Ovary (tissue), 9 donors: ENCODE measurements around the gene ACTA1. TPM values are rescaled to one million over a fixed set of nuclear protein-coding genes. Genes with fewer than 3 reads are reported as not detected.
"Not testable (repeated sequence)": the region's sequence is repeated elsewhere in the genome, so short reads cannot be mapped to it uniquely, and the experiment has no call there.

Experiments used
- DNase-seq, 5 donors: peaks; one replicate each; pipeline ENCODE4 v3.0.0-alpha.2; 2019 to 2020
- H3K27ac ChIP-seq, 2 donors: fragments of 200-600 bp; one replicate each; pipeline versions ENCODE4 v1.5.1 to v1.8.0; 2019 to 2022
- H3K27me3 ChIP-seq: fragments of 200-600 bp; one replicate; pipeline ENCODE4 v1.8.0; 2022
- H3K36me3 ChIP-seq: fragments of 200-600 bp; sonication (generic); one replicate; pipeline ENCODE4 v1.5.1; 2019
- H3K4me1 ChIP-seq: one replicate; pipeline ENCODE4 v1.8.1; 2013; ENCODE audit warnings: mild to moderate bottlenecking, moderate library complexity; ENCODE audit not compliant: insufficient read depth
- H3K4me3 ChIP-seq: fragments of 200-600 bp; sonication (generic); one replicate; pipeline ENCODE4 v1.5.1; 2017
- H3K9me3 ChIP-seq, 2 donors: fragments of 200-600 bp in 1 of 2; sonication (generic) in 1 of 2; one replicate each; pipeline versions ENCODE4 v1.5.1 to v1.8.1; 2013 to 2019; ENCODE audit warnings: mild to moderate bottlenecking in 1 of 2, moderate library complexity in 1 of 2
- CTCF ChIP-seq, 3 donors: fragments of 450-650 bp in 2 of 3; fragments of 200-600 bp in 1 of 3; IDR thresholded peaks; one replicate each; pipeline versions ENCODE4 v1.5.1 to v1.8.0; 2016 to 2022; ENCODE audit warnings: antibody characterized with exemption in 3 of 3, mild to moderate bottlenecking in 1 of 3
- EP300 ChIP-seq: sonication (generic); formaldehyde crosslinking; IDR thresholded peaks from one replicate; pipeline ENCODE4 v1.6.1; 2017; ENCODE audit warnings: antibody characterized with exemption
- POLR2A ChIP-seq: fragments of 450-650 bp; IDR thresholded peaks from one replicate; pipeline ENCODE4 v1.6.1; 2017; ENCODE audit warnings: antibody characterized with exemption, mild to moderate bottlenecking, moderate library complexity
- WGBS, 3 donors: extraction: QIAGEN DNeasy Blood & Tissue Kit in 1 of 3; methylation state at CpG; one replicate each; pipeline versions ENCODE4 v1.1.5 to v1.1.7; 2013 to 2017; 5-methylcytosine and 5-hydroxymethylcytosine counted together
- intact Hi-C, 4 donors: fragments of 100-400 bp; cut with DNase I; formaldehyde crosslinking; loops; one replicate each; pipeline versions ENCODE4 v1.11.0 to v1.15.1; 2022 to 2023
- polyA plus RNA-seq, 2 donors: library from polyadenylated mRNA; stranded (reverse); fragments of 200-250 nt in 1 of 2; fragments of 350-450 nt in 1 of 2; fragmentation: Illumina TruSeq in 1 of 2; extraction: RNeasy Lipid Tissue Mini Kit (QIAGEN cat#74804) in 1 of 2; gene quantifications; one replicate each; pipeline ENCODE4 v1.2.3, GENCODE V29; 2013 to 2014
- total RNA-seq, 7 donors: library from RNA; depleted of rRNA in 2 of 7; stranded (reverse); fragments of >200 nt in 2 of 7; fragmentation: NEBNext Ultra II Directional in 3 of 7; extraction: Animal tissue kit (Norgen Biotek cat#: 25700) in 3 of 7; gene quantifications; one replicate each; pipeline versions ENCODE4 v1.1.0 to v1.2.4, GENCODE V29; 2016 to 2023
- donor health status: DM: no; HTN: no; CAD: no; lungs with moderate emphysema.
- donor health status: DM: no; HTN: no; CAD: no.
- donor health status: Bipolar disorder and iron deficiency.
- donor health status: DM: yes; HTN: yes; CAD: no.
- donor health status: DM: no; HTN: no; CAD: no.
- donor health status: DM: yes; HTN: yes; CAD: no.

The ACTA1 gene
- total and polyA plus RNA-seq, 9 donors: 0.33 to 3.3 (median 0.70) TPM; not detected in 4

GRCh38 chr1:229402993-229403392 is 30.9 kb downstream of the ACTA1 start:
- H3K36me3 ChIP-seq: no peaks in the 10 kb centered on the region
- no peak overlapping the region for H3K4me3 ChIP-seq
- no peaks in the 10 kb centered on the region for H3K27me3 ChIP-seq
- no peak for DNase-seq
- TF ChIP-seq EP300: no peak
- no peak for TF ChIP-seq POLR2A
- 60 to 64% (median 63%) methylated on average over 6 of the region's 6 CpGs for WGBS, 3 donors
- H3K27ac ChIP-seq: no peak overlapping the region
- H3K4me1 ChIP-seq: peaks cover 7% of the 10 kb centered on the region
- intact Hi-C loops: no loop called here
- no peaks in the 10 kb centered on the region for H3K9me3 ChIP-seq

GRCh38 chr1:229402329-229402728 is 31.6 kb downstream of the ACTA1 start:
- H3K27ac ChIP-seq, H3K27me3 ChIP-seq, H3K4me3 ChIP-seq, intact Hi-C loops, H3K4me1 ChIP-seq, DNase-seq, H3K36me3 ChIP-seq, H3K9me3 ChIP-seq: not testable (repeated sequence)
- WGBS, 3 donors: 41 to 67% (median 46%) methylated on average over 4 of the region's 4 CpGs

- Histone ChIP-seq H3K27me3 (no peaks in the 10 kb centered on the region), H3K36me3 (no peaks in the 10 kb centered on the region)
- TF ChIP-seq EP300: no peak
- no peak for TF ChIP-seq POLR2A
- TF ChIP-seq CTCF (IDR thresholded peaks at IDR 0.05): no peak
These were observed 36.1 kb downstream of the ACTA1 start for GRCh38 chr1:229397762-229398161.

GRCh38 chr1:229396585-229397206 is 37.2 kb downstream of the ACTA1 start:
- TF ChIP-seq EP300 (no peak), CTCF (IDR thresholded peaks at IDR 0.05) (no peak), POLR2A (no peak)
- H3K36me3 ChIP-seq: no peaks in the 10 kb centered on the region
- no peak overlapping the region for H3K27ac ChIP-seq
- no peaks in the 10 kb centered on the region for H3K4me1 ChIP-seq
- H3K27me3 ChIP-seq: no peaks in the 10 kb centered on the region
- no peaks in the 10 kb centered on the region for H3K9me3 ChIP-seq
- no peak overlapping the region for H3K4me3 ChIP-seq
- 38 to 40% (median 39%) methylated on average over 11 of the region's 11 CpGs for WGBS, 3 donors
- DNase-seq: no peak
- intact Hi-C loops: no loop called here

More at GRCh38 chr1:229397762-229398161, 36.1 kb downstream of the ACTA1 start:
- DNase-seq: no peak
- intact Hi-C loops: no loop called here
- 22 to 28% (median 23%) methylated on average over 5 of the region's 5 CpGs for WGBS, 3 donors
- H3K4me3 ChIP-seq: no peak overlapping the region
- H3K9me3 ChIP-seq: no peaks in the 10 kb centered on the region
- no peaks in the 10 kb centered on the region for H3K4me1 ChIP-seq
- no peak overlapping the region for H3K27ac ChIP-seq

- H3K36me3 ChIP-seq, H3K9me3 ChIP-seq, DNase-seq, H3K27ac ChIP-seq, intact Hi-C loops, H3K4me1 ChIP-seq, H3K4me3 ChIP-seq, H3K27me3 ChIP-seq: not testable (repeated sequence)
- WGBS, 3 donors: 84 to 90% (median 87%) methylated on average over 5 of the region's 5 CpGs
These were observed 39.4 kb downstream of the ACTA1 start for GRCh38 chr1:229394517-229394916.

- H3K9me3 ChIP-seq: no peaks in the 10 kb centered on the region
- DNase-seq: no peak
- 70 to 75% (median 73%) methylated on average over 4 of the region's 4 CpGs for WGBS, 3 donors
- no peaks in the 10 kb centered on the region for H3K4me1 ChIP-seq
- no peak overlapping the region for H3K4me3 ChIP-seq
- TF ChIP-seq CTCF (IDR thresholded peaks at IDR 0.05) (no peak), POLR2A (no peak), EP300 (no peak)
- intact Hi-C loops: no loop called here
- H3K27ac ChIP-seq: no peak overlapping the region
- no peaks in the 10 kb centered on the region for H3K36me3 ChIP-seq
- H3K27me3 ChIP-seq: no peaks in the 10 kb centered on the region
These were observed 41.0 kb downstream of the ACTA1 start for GRCh38 chr1:229392936-229393335.
